ENCODE measurements around the gene SYNCRIP. TPM values are rescaled to one million over a fixed set of nuclear protein-coding genes. Genes with fewer than 3 reads are reported as not detected.

The SYNCRIP gene
- polyA plus RNA-seq, 1 of the 3 experiments (the other 2 are of a cell fraction) = 15.9 TPM

GRCh38 chr6:85660181-85660611 lies 17.5 kb upstream of the SYNCRIP start (continued):
- TF ChIP-seq, protein P1, sequence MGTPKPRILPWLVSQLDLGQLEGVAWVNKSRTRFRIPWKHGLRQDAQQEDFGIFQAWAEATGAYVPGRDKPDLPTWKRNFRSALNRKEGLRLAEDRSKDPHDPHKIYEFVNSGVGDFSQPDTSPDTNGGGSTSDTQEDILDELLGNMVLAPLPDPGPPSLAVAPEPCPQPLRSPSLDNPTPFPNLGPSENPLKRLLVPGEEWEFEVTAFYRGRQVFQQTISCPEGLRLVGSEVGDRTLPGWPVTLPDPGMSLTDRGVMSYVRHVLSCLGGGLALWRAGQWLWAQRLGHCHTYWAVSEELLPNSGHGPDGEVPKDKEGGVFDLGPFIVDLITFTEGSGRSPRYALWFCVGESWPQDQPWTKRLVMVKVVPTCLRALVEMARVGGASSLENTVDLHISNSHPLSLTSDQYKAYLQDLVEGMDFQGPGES (IDR thresholded peaks at IDR 0.05; ENCODE audit: low read depth, low read length) = no peak
- TF ChIP-seq FOXJ3 (CRISPR knock-in tag; IDR thresholded peaks at IDR 0.05) = no peak
- TF ChIP-seq, protein P2, sequence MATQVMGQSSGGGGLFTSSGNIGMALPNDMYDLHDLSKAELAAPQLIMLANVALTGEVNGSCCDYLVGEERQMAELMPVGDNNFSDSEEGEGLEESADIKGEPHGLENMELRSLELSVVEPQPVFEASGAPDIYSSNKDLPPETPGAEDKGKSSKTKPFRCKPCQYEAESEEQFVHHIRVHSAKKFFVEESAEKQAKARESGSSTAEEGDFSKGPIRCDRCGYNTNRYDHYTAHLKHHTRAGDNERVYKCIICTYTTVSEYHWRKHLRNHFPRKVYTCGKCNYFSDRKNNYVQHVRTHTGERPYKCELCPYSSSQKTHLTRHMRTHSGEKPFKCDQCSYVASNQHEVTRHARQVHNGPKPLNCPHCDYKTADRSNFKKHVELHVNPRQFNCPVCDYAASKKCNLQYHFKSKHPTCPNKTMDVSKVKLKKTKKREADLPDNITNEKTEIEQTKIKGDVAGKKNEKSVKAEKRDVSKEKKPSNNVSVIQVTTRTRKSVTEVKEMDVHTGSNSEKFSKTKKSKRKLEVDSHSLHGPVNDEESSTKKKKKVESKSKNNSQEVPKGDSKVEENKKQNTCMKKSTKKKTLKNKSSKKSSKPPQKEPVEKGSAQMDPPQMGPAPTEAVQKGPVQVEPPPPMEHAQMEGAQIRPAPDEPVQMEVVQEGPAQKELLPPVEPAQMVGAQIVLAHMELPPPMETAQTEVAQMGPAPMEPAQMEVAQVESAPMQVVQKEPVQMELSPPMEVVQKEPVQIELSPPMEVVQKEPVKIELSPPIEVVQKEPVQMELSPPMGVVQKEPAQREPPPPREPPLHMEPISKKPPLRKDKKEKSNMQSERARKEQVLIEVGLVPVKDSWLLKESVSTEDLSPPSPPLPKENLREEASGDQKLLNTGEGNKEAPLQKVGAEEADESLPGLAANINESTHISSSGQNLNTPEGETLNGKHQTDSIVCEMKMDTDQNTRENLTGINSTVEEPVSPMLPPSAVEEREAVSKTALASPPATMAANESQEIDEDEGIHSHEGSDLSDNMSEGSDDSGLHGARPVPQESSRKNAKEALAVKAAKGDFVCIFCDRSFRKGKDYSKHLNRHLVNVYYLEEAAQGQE (IDR thresholded peaks at IDR 0.05; ENCODE audit: low read depth, low read length) = no peak
- TF ChIP-seq FOSL2 (IDR thresholded peaks at IDR 0.05; ENCODE audit: borderline replicate concordance, low read depth) = peak; percentile 50; the same call in 1 of the 2 replicates
- TF ChIP-seq, protein P3, sequence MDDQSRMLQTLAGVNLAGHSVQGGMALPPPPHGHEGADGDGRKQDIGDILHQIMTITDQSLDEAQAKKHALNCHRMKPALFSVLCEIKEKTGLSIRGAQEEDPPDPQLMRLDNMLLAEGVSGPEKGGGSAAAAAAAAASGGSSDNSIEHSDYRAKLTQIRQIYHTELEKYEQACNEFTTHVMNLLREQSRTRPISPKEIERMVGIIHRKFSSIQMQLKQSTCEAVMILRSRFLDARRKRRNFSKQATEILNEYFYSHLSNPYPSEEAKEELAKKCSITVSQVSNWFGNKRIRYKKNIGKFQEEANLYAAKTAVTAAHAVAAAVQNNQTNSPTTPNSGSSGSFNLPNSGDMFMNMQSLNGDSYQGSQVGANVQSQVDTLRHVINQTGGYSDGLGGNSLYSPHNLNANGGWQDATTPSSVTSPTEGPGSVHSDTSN (IDR thresholded peaks at IDR 0.05) = no peak; the same call in 1 of the 2 replicates
- TF ChIP-seq SMC3 (IDR thresholded peaks at IDR 0.05; ENCODE audit: low read depth, low read length) = peak; percentile 5; the same call in 1 of the 2 replicates
- TF ChIP-seq YY1 (IDR thresholded peaks at IDR 0.05; ENCODE audit: low read depth) = 0 out of 2 replicates have a peak, but pooled peaks have one; percentile 28
- no peak for TF ChIP-seq ELF1 (IDR thresholded peaks at IDR 0.05)

- Histone ChIP-seq H3K4me2 (no peak overlapping the region), H3K79me2 (ENCODE audit: insufficient read depth) (no peaks in the 10 kb centered on the region), H3F3A (replicated peaks; ENCODE audit: insufficient read depth) (no peaks in the 10 kb centered on the region), H3K27me3 (ENCODE audit: insufficient read depth) (no peaks in the 10 kb centered on the region), H3K9me2 (no peaks in the 10 kb centered on the region), H3K36me3 (replicated peaks in 1 of 2; ENCODE audit: control insufficient read depth in 1 of 2, insufficient read depth in 2 of 2, low read length in 1 of 2) (no peaks in the 10 kb centered on the region), H3K9me3 (no peaks in the 10 kb centered on the region), H3K27ac (ENCODE audit: low read depth in 2 of 2, low read length in 1 of 2) (no peak overlapping the region), H4K20me1 (ENCODE audit: insufficient read depth) (no peaks in the 10 kb centered on the region), H3K4me1 (ENCODE audit: control insufficient read depth in 1 of 2, insufficient read depth in 2 of 2, low read depth in 1 of 2, low read length in 1 of 2) (no peaks in the 10 kb centered on the region), H3K4me3 (ENCODE audit: low read depth in 2 of 2, low read length in 1 of 2) (no peak overlapping the region), H3K9ac (no peak overlapping the region), H2AFZ (ENCODE audit: low read depth) (no peak overlapping the region)
- 87% methylated on average over 1 of the region's 1 CpG for WGBS (ENCODE audit: low lambda C conversion rate)
- no peak for TF ChIP-seq EP300 (IDR thresholded peaks at IDR 0.05; ENCODE audit: borderline replicate concordance in 1 of 2, low read depth in 1 of 2, low read length in 1 of 2)
- no peak for TF ChIP-seq GATA2 (CRISPR knock-in tag; IDR thresholded peaks at IDR 0.05)
- TF ChIP-seq GABPA (IDR thresholded peaks at IDR 0.05; ENCODE audit: low read depth) = no peak
- no peak for TF ChIP-seq TEAD4 (IDR thresholded peaks at IDR 0.05; ENCODE audit: borderline replicate concordance, insufficient read depth)
- TF ChIP-seq CTCF (IDR thresholded peaks at IDR 0.05) = no peak
- no peak for TF ChIP-seq SMC3 (IDR thresholded peaks at IDR 0.05; ENCODE audit: low read depth, low read length)
- no peak for TF ChIP-seq TCF12 (IDR thresholded peaks at IDR 0.05)
- TF ChIP-seq JUND (IDR thresholded peaks at IDR 0.05) = no peak
- no peak for TF ChIP-seq SIN3A (IDR thresholded peaks at IDR 0.05; ENCODE audit: borderline replicate concordance, low read depth, low read length)
- TF ChIP-seq, protein P3 (IDR thresholded peaks at IDR 0.05) = no peak
- TF ChIP-seq NFIC (IDR thresholded peaks at IDR 0.05; ENCODE audit: borderline replicate concordance) = no peak
- TF ChIP-seq POLR2AphosphoS5 (IDR thresholded peaks at IDR 0.05; ENCODE audit: low read depth, low read length) = no peak
- TF ChIP-seq MXI1 (IDR thresholded peaks at IDR 0.05; ENCODE audit: low read depth, low read length) = no peak
- no peak for TF ChIP-seq RAD21 (IDR thresholded peaks at IDR 0.05; ENCODE audit: low read length)
- ChIA-PET CTCF (no interaction called here), POLR2A (interaction anchor here (0.5 to 2.3 kb wide), 2 partner anchors 28 to 1294 kb away, joined by 5 to 10 read pairs; no protein-coding TSS in a partner anchor)
- DNase-seq = no peak
Measured at GRCh38 chr6:85650606-85651005, 7.9 kb upstream of the SYNCRIP start.

Measured in SK-N-SH (cell line).